Measurements from ENCODE around the gene MRPS35.
"Not testable (repeated sequence)": the region's sequence is repeated elsewhere in the genome, so short reads cannot be mapped to it uniquely, and the experiment has no call there.

MRPS35 gene

GRCh38 chr12:27709212-27709931 lies 1.3 kb upstream of the MRPS35 start:
- no peak for DNase-seq (ENCODE audit: low read depth in 2 of 2)

DNA sequence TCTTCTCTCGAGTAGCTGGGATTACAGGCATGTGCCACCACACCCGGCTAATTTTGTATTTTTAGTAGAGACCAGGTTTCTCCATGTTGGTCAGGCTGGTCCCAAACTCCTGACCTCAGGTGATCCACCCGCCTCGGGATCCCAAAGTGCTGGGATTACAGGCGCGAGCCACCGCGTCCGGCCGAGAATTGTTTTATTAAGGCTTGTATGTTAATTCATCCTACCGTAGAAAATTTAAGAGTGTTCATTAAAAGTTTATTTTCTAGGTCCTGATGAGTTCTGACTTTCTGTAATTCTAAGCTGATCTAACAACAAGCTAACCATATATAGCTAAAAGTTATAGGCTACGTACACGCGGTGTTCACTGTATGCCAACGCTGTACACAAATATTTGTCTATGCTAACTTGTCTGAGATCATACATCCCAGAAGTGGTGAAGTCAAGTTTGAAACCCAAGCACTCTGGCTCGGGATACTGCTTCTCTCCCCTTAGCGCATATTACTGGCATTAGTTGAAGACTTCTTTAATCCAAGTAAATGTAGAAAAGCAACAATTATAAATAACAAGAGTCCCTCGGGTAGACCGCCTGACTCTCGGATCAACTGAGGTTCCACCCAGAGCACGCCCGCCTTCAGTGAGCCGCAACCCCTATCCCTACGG lies 570 bp upstream of the MRPS35 start:
- DNase-seq (ENCODE audit: low read depth in 2 of 2), result peak; percentile 29 to 35

GRCh38 chr12:27711317-27711682 lies 668 bp downstream of the MRPS35 start:
- no peak for DNase-seq (ENCODE audit: low read depth in 2 of 2)

GRCh38 chr12:27711967-27712366 lies 1.3 kb downstream of the MRPS35 start:
- DNase-seq (ENCODE audit: low read depth in 2 of 2), result no peak

GRCh38 chr12:27723212-27723611 lies 12.6 kb downstream of the MRPS35 start:
- DNase-seq (ENCODE audit: low read depth in 2 of 2), result no peak

DNA sequence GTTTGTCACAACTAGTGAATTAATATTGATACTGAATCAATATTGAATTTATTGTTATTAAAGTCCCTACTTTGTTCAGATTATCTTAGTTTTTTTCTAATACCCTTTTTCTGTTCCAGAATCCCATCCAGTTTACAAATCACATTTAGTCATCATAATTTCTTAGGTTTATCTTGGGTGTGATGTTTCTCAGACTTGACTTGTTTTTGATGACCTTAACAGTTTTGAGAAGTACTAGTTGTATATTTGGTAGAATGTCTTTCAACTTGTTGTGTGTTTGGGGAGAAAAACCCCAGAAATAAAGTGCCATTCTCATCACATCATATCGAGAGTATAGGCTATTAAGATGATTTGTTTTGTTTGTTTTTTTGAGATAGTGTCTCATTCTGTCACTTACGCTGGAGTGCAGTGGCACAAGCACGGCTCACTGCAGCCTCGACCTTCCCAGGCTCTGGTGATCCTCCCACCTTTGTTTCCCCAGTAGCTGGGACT lies 19.5 kb downstream of the MRPS35 start:
- no peak for DNase-seq (ENCODE audit: low read depth in 2 of 2)

DNA sequence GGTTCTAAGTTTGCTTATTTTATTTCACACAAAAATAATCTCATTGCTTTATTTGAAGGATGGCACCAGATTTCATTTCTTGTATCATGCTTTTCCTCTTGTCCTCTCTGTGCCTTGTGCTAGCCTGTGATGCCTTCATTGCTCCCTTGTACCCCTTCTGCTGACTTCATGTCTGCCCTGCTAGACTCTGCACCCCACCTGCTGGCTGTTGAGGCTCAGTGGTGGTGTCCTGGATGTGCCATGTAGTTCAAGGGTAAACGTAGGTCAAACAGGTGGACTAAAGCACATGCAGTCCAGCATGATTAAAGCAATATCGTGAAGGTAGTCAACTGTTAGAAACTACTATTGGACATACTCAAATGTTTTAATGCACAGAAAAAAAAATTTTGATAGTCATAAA lies 21.6 kb downstream of the MRPS35 start:
- no peak for DNase-seq (ENCODE audit: low read depth in 2 of 2)

- peak; percentile 6 to 11 for DNase-seq (ENCODE audit: low read depth in 2 of 2)
These were observed 22.5 kb downstream of the MRPS35 start for GRCh38 chr12:27733052-27733656.

- no peak for DNase-seq (ENCODE audit: low read depth in 2 of 2)
These were observed 23.2 kb downstream of the MRPS35 start for GRCh38 chr12:27733791-27734190.

DNA sequence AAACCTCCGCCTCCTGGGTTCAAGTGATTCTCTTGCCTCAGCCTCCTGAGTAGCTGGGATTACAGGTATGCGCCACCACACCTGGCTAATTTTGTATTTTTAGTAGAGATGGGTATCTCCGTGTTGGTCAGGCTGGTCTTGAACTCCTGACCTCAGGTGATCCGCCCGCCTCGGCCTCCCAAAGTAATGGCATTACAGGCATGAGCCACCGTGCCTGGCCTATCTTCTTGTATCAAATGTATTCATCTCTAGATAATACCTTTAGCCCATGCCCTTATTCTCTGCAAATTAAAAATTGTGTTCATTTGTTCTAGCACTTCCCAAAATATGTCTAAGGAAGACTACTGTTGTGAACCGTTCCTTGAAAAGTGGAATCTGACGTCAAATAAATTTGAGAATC lies 23.7 kb downstream of the MRPS35 start:
- DNase-seq (ENCODE audit: low read depth in 2 of 2), result not testable (repeated sequence)

GRCh38 chr12:27743601-27744000 lies 33.0 kb downstream of the MRPS35 start:
- DNase-seq (ENCODE audit: low read depth in 2 of 2), result no peak

- not testable (repeated sequence) for DNase-seq (ENCODE audit: low read depth in 2 of 2)
These were observed 35.1 kb downstream of the MRPS35 start for GRCh38 chr12:27745734-27746133.

GRCh38 chr12:27747111-27747820 lies 36.6 kb downstream of the MRPS35 start:
- DNase-seq (ENCODE audit: low read depth in 2 of 2), result no peak

- DNase-seq (ENCODE audit: low read depth in 2 of 2), result no peak
These were observed 40.9 kb downstream of the MRPS35 start for GRCh38 chr12:27751386-27752047.

DNA sequence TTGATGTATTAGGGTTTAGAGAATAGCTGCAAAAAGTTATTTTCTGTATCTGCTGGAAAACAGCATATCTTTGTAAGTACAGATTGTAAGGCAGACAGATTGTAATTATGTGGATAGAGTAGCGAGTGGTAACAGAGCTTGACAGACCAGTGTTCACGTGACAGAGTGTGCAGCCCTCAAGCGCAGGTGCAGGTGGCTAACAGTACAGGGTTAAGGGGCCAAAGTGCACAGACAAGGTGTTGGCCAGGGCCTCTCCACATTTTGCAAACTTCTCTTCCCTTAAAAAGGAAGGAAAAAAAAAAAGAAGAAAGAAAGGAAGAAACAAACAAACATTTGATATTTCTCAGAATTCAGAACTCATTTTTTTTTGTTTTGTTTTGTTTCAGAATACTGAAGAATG lies 44.2 kb downstream of the MRPS35 start:
- DNase-seq (ENCODE audit: low read depth in 2 of 2), result no peak

GRCh38 chr12:27756670-27757195 lies 46.1 kb downstream of the MRPS35 start:
- DNase-seq (ENCODE audit: low read depth in 2 of 2), result no peak

- no peak for DNase-seq (ENCODE audit: low read depth in 2 of 2)
These were observed 52.1 kb downstream of the MRPS35 start for GRCh38 chr12:27762757-27763156.

DNA sequence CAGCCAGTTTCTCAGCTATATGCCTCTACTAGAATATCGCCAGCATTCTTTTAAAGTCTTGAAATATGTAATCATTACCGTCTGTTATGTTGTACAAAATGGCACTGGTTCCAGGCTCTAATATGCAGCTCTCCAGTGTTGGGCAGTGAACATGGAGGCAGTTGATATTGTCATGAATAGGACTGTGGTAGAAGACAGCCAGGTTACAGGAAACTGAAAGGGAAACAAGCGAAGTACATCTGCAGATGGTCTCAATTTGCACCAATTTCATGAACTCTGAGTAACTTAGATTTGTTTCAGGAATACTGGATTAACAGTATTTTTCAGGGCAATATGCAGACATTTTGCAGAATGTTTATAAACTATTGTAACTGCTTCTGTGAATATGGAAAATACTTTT lies 56.0 kb downstream of the MRPS35 start:
- DNase-seq (ENCODE audit: low read depth in 2 of 2), result no peak

- no peak for DNase-seq (ENCODE audit: low read depth in 2 of 2)
These were observed 58.6 kb downstream of the MRPS35 start for GRCh38 chr12:27769142-27769673.

GRCh38 chr12:27771481-27772327 lies 61.1 kb downstream of the MRPS35 start:
- DNase-seq (ENCODE audit: low read depth in 2 of 2), result no peak

All from fibroblast of skin of left quadriceps (primary cell).